ENCODE measurements around the gene DUS3L. TPM values are rescaled to one million over a fixed set of nuclear protein-coding genes. Genes with fewer than 3 reads are reported as not detected.

The DUS3L gene
- total RNA-seq, 5 donors from 2014 or later (not counting 1 experiment from before 2014, with no cell fraction given): 69.9 to 153 (median 98.3) TPM

DNA sequence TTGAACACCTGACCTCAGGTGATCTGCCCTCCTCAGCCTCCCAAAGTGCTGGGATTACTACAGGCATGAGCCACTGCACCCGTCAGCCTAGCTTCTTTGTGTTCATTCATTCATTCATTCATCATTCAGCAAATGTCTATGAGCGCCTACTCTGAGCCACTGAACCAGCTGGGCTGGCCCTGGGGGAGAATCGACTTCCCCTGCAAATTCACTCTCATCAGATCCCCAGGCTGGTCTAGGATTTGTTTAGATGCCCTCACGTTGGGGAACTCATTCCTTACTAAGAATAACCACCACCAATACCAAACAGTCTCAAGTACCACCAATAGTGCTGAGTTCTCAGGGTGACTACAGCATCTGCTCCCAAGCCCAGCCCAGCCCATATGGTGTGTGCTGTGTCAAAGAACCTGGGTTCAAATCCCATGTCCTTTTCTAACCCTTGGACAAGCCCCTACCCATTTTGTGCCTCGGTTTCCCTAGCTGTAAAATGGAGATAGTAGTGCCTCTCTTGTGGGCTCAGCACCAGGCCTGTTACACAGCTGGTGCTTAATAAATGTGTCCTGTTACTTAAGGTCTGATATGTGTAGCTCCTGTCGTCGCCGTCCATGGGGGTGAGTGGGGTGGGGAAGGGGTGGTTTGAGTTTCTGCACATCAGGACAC, 30.7 kb upstream of the DUS3L start:
- ATAC-seq (replicated peaks in 1 of 4): no peak
- DNase-seq: no peak
- H3K36me3 Mint-ChIP-seq: no peaks in the 10 kb centered on the region
- Histone ChIP-seq H3K27me3 (replicated peaks in 1 of 2; ENCODE audit: control insufficient read depth in 2 of 2, extremely low read depth in 1 of 2, insufficient read depth in 2 of 2, low read length in 1 of 2) (peaks cover 0 to 10% of the 10 kb centered on the region in 2 experiments), H3K9me3 (no peaks in the 10 kb centered on the region), H3K36me3 (ENCODE audit: control insufficient read depth in 2 of 2, extremely low read depth in 1 of 2, insufficient read depth in 1 of 2, low read length in 1 of 2) (no peaks in the 10 kb centered on the region), H3K4me1 (ENCODE audit: control insufficient read depth in 1 of 2, extremely low read depth in 1 of 2, insufficient read depth in 2 of 2, low read length in 2 of 2) (peaks cover 0 to 5% of the 10 kb centered on the region in 2 experiments), H3K4me3 (ENCODE audit: control insufficient read depth in 1 of 2, extremely low read depth in 1 of 2, low read length in 1 of 2) (no peak overlapping the region), H3K27ac (ENCODE audit: low read length) (no peak overlapping the region)
- H3K27ac Mint-ChIP-seq: no peak overlapping the region
- peaks cover 0 to 3% (median 3%) of the 10 kb centered on the region in 3 donors for H3K4me1 Mint-ChIP-seq
- peaks cover 0 to 6% of the 10 kb centered on the region in 2 donors for H3K27me3 Mint-ChIP-seq
- ChIA-PET POLR2A (no interaction called here), CTCF (no interaction called here)
- H3K9me3 Mint-ChIP-seq: no peaks in the 10 kb centered on the region
- 78% methylated on average over 7 of the region's 8 CpGs for WGBS (ENCODE audit: insufficient coverage)
- H3K4me3 Mint-ChIP-seq: no peak overlapping the region

GRCh38 chr19:5820785-5821184, 29.8 kb upstream of the DUS3L start:
- DNase-seq (no peak), ATAC-seq (replicated peaks in 1 of 4) (no peak)
- H3K4me1 Mint-ChIP-seq: no peaks in the 10 kb centered on the region
- Histone ChIP-seq H3K27me3 (replicated peaks in 1 of 2; ENCODE audit: control insufficient read depth in 2 of 2, extremely low read depth in 1 of 2, insufficient read depth in 2 of 2, low read length in 1 of 2) (peaks cover 0 to 10% of the 10 kb centered on the region in 2 experiments), H3K27ac (ENCODE audit: low read length) (no peak overlapping the region), H3K4me3 (ENCODE audit: control insufficient read depth in 1 of 2, extremely low read depth in 1 of 2, low read length in 1 of 2) (no peak overlapping the region), H3K4me1 (ENCODE audit: control insufficient read depth in 1 of 2, extremely low read depth in 1 of 2, insufficient read depth in 2 of 2, low read length in 2 of 2) (no peaks in the 10 kb centered on the region), H3K9me3 (no peaks in the 10 kb centered on the region), H3K36me3 (ENCODE audit: control insufficient read depth in 2 of 2, extremely low read depth in 1 of 2, insufficient read depth in 1 of 2, low read length in 1 of 2) (no peaks in the 10 kb centered on the region)
- peaks cover 1 to 8% of the 10 kb centered on the region in 2 donors for H3K27me3 Mint-ChIP-seq
- no peak overlapping the region for H3K27ac Mint-ChIP-seq
- H3K9me3 Mint-ChIP-seq: no peaks in the 10 kb centered on the region
- 68% methylated on average over 3 of the region's 6 CpGs for WGBS (ENCODE audit: insufficient coverage)
- no peak overlapping the region for H3K4me3 Mint-ChIP-seq
- no peaks in the 10 kb centered on the region for H3K36me3 Mint-ChIP-seq
- ChIA-PET POLR2A (interaction anchor here in 1 of 2 donors (0.7 kb wide), 1 partner anchor 14 kb away, joined by 7 read pairs; no protein-coding TSS in a partner anchor), CTCF (no interaction called here)

- ATAC-seq (replicated peaks in 1 of 4) (no peak), DNase-seq (no peak)
- Mint-ChIP-seq H3K4me3 (no peak overlapping the region), H3K36me3 (no peaks in the 10 kb centered on the region), H3K4me1 (no peaks in the 10 kb centered on the region), H3K9me3 (no peaks in the 10 kb centered on the region), H3K27me3 (peaks cover 1 to 8% of the 10 kb centered on the region in 2 donors), H3K27ac (no peak overlapping the region)
- H3K27me3 ChIP-seq (replicated peaks in 1 of 2; ENCODE audit: control insufficient read depth in 2 of 2, extremely low read depth in 1 of 2, insufficient read depth in 2 of 2, low read length in 1 of 2): peaks cover 0 to 15% of the 10 kb centered on the region in 2 experiments
- H3K36me3 ChIP-seq (ENCODE audit: control insufficient read depth in 2 of 2, extremely low read depth in 1 of 2, insufficient read depth in 1 of 2, low read length in 1 of 2): no peaks in the 10 kb centered on the region
- H3K4me3 ChIP-seq (ENCODE audit: control insufficient read depth in 1 of 2, extremely low read depth in 1 of 2, low read length in 1 of 2): no peak overlapping the region
- H3K27ac ChIP-seq (ENCODE audit: low read length): no peak overlapping the region
- 83% methylated on average over 7 of the region's 10 CpGs for WGBS (ENCODE audit: insufficient coverage)
- H3K4me1 ChIP-seq (ENCODE audit: control insufficient read depth in 1 of 2, extremely low read depth in 1 of 2, insufficient read depth in 2 of 2, low read length in 2 of 2): no peaks in the 10 kb centered on the region
- POLR2A ChIA-PET: no interaction called here
- CTCF ChIA-PET: interaction anchor here in 1 of 2 donors (0.7 kb wide), 1 partner anchor 19 kb away, joined by 4 read pairs; no protein-coding TSS in a partner anchor
- no peaks in the 10 kb centered on the region for H3K9me3 ChIP-seq
These were observed 27.6 kb upstream of the DUS3L start for GRCh38 chr19:5818594-5818993.

DNA sequence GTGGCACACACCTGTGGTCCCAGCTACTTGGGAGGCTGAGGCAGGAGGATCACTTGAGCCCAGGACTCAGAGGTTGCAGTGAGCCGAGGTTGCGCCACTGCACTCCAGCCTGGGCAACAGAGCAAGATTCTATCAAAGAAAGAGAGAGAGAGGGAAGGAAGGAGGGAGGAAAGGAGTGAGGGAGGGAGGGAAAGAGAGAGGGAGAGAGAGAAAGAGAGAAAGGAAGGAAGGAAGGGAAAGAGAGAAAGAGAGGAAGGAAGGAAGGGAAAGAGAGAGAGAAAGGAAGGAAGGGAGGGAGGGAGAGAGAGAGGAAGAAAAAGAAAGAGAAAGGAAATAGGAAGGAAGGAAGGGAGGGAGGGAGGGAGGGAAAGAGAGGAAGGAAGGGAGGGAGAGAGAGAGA, 26.3 kb upstream of the DUS3L start:
- H3K27me3 Mint-ChIP-seq: peaks cover 1 to 8% of the 10 kb centered on the region in 2 donors
- ATAC-seq (replicated peaks in 1 of 4) (no peak), DNase-seq (no peak)
- no peaks in the 10 kb centered on the region for H3K4me1 Mint-ChIP-seq
- no peak overlapping the region for H3K27ac Mint-ChIP-seq
- H3K9me3 Mint-ChIP-seq: no peaks in the 10 kb centered on the region
- no peaks in the 10 kb centered on the region for H3K36me3 Mint-ChIP-seq
- Histone ChIP-seq H3K9me3 (no peaks in the 10 kb centered on the region), H3K27ac (ENCODE audit: low read length) (no peak overlapping the region), H3K4me3 (ENCODE audit: control insufficient read depth in 1 of 2, extremely low read depth in 1 of 2, low read length in 1 of 2) (no peak overlapping the region), H3K27me3 (replicated peaks in 1 of 2; ENCODE audit: control insufficient read depth in 2 of 2, extremely low read depth in 1 of 2, insufficient read depth in 2 of 2, low read length in 1 of 2) (peaks cover 0 to 15% of the 10 kb centered on the region in 2 experiments), H3K4me1 (ENCODE audit: control insufficient read depth in 1 of 2, extremely low read depth in 1 of 2, insufficient read depth in 2 of 2, low read length in 2 of 2) (no peaks in the 10 kb centered on the region), H3K36me3 (ENCODE audit: control insufficient read depth in 2 of 2, extremely low read depth in 1 of 2, insufficient read depth in 1 of 2, low read length in 1 of 2) (no peaks in the 10 kb centered on the region)
- ChIA-PET CTCF (no interaction called here), POLR2A (no interaction called here)
- 83% methylated on average over 1 of the region's 2 CpGs for WGBS (ENCODE audit: insufficient coverage)
- no peak overlapping the region for H3K4me3 Mint-ChIP-seq

GRCh38 chr19:5814852-5815246, 23.9 kb upstream of the DUS3L start:
- peaks cover 1 to 8% of the 10 kb centered on the region in 2 donors for H3K27me3 Mint-ChIP-seq
- no peak overlapping the region for H3K4me3 Mint-ChIP-seq
- H3K4me3 ChIP-seq (ENCODE audit: control insufficient read depth in 1 of 2, extremely low read depth in 1 of 2, low read length in 1 of 2): no peak overlapping the region
- H3K27ac Mint-ChIP-seq: no peak overlapping the region
- H3K4me1 ChIP-seq (ENCODE audit: control insufficient read depth in 1 of 2, extremely low read depth in 1 of 2, insufficient read depth in 2 of 2, low read length in 2 of 2): no peaks in the 10 kb centered on the region
- H3K4me1 Mint-ChIP-seq: no peaks in the 10 kb centered on the region
- 63% methylated on average over 4 of the region's 11 CpGs for WGBS (ENCODE audit: insufficient coverage)
- CTCF ChIA-PET: interaction anchor here in 1 of 2 donors (0.7 kb wide), 1 partner anchor 11 kb away, joined by 4 read pairs; no protein-coding TSS in a partner anchor
- no peaks in the 10 kb centered on the region for H3K36me3 ChIP-seq (ENCODE audit: control insufficient read depth in 2 of 2, extremely low read depth in 1 of 2, insufficient read depth in 1 of 2, low read length in 1 of 2)
- POLR2A ChIA-PET: interaction anchor here in 1 of 2 donors (0.7 kb wide), 1 partner anchor 10 kb away, joined by 11 read pairs; no protein-coding TSS in a partner anchor
- H3K9me3 ChIP-seq: no peaks in the 10 kb centered on the region
- DNase-seq (no peak), ATAC-seq (replicated peaks in 1 of 4) (no peak)
- no peaks in the 10 kb centered on the region for H3K9me3 Mint-ChIP-seq
- H3K36me3 Mint-ChIP-seq: no peaks in the 10 kb centered on the region
- H3K27me3 ChIP-seq (replicated peaks in 1 of 2; ENCODE audit: control insufficient read depth in 2 of 2, extremely low read depth in 1 of 2, insufficient read depth in 2 of 2, low read length in 1 of 2): peaks cover 0 to 15% of the 10 kb centered on the region in 2 experiments
- H3K27ac ChIP-seq (ENCODE audit: low read length): no peak overlapping the region

- H3K36me3 ChIP-seq (ENCODE audit: control insufficient read depth in 2 of 2, extremely low read depth in 1 of 2, insufficient read depth in 1 of 2, low read length in 1 of 2): no peaks in the 10 kb centered on the region
- peaks cover 0 to 15% of the 10 kb centered on the region in 2 experiments for H3K27me3 ChIP-seq (replicated peaks in 1 of 2; ENCODE audit: control insufficient read depth in 2 of 2, extremely low read depth in 1 of 2, insufficient read depth in 2 of 2, low read length in 1 of 2)
- H3K36me3 Mint-ChIP-seq: no peaks in the 10 kb centered on the region
- ChIA-PET CTCF (no interaction called here), POLR2A (no interaction called here)
- no peak overlapping the region for H3K27ac Mint-ChIP-seq
- H3K9me3 ChIP-seq: no peaks in the 10 kb centered on the region
- H3K4me1 ChIP-seq (ENCODE audit: control insufficient read depth in 1 of 2, extremely low read depth in 1 of 2, insufficient read depth in 2 of 2, low read length in 2 of 2): no peaks in the 10 kb centered on the region
- ATAC-seq (replicated peaks in 1 of 4) (no peak), DNase-seq (no peak)
- H3K27ac ChIP-seq (ENCODE audit: low read length): no peak overlapping the region
- H3K27me3 Mint-ChIP-seq: peaks cover 1 to 8% of the 10 kb centered on the region in 2 donors
- H3K4me1 Mint-ChIP-seq: no peaks in the 10 kb centered on the region
- H3K4me3 ChIP-seq (ENCODE audit: control insufficient read depth in 1 of 2, extremely low read depth in 1 of 2, low read length in 1 of 2): no peak overlapping the region
- H3K4me3 Mint-ChIP-seq: no peak overlapping the region
- WGBS (ENCODE audit: insufficient coverage): 74% methylated on average over 5 of the region's 9 CpGs
- H3K9me3 Mint-ChIP-seq: no peaks in the 10 kb centered on the region
These were observed 23.3 kb upstream of the DUS3L start for GRCh38 chr19:5814123-5814851.

Measured in T-cell (primary cell).